Activated CD8-positive, alpha-beta memory T cell treated with anti-CD3 and anti-CD28 coated beads for 1 hour (primary cell): ENCODE data around the gene BDH1.
"Not testable (repeated sequence)": the region's sequence is repeated elsewhere in the genome, so short reads cannot be mapped to it uniquely, and the experiment has no call there.

Source experiments
- DNase-seq, 2 donors: peaks; one replicate each; pipeline ENCODE4 v3.0.0-alpha.2; 2020; ENCODE audit warnings: low read depth in 1 of 2; ENCODE audit errors: extremely low read depth in 1 of 2

The BDH1 gene

GRCh38 chr3:197578376-197578775 is 22.6 kb upstream of the BDH1 start:
- no peak for DNase-seq

- DNase-seq: no peak
These were observed 21.8 kb upstream of the BDH1 start for GRCh38 chr3:197577366-197578074.

GRCh38 chr3:197576838-197577237 is 21.1 kb upstream of the BDH1 start:
- DNase-seq: no peak

DNA sequence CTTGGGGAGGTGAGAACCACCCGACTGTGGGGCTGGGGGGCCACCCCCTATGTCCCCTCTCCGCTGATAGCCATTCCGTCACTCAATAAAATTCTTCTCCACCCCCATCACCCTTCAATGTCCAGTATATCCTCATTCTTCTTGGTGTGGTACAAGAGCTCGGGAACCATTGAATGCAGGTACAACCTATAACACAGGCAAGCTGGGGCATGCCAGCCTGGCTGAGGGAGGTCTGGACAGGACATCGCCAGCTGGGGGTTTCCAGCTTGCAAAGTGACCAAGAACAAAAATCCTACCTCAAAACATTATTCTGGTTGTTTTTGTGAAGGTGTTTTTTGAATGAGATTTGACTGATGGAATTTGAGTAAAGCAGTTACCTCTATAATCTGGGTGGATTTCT is 19.6 kb upstream of the BDH1 start:
- DNase-seq: no peak

DNA sequence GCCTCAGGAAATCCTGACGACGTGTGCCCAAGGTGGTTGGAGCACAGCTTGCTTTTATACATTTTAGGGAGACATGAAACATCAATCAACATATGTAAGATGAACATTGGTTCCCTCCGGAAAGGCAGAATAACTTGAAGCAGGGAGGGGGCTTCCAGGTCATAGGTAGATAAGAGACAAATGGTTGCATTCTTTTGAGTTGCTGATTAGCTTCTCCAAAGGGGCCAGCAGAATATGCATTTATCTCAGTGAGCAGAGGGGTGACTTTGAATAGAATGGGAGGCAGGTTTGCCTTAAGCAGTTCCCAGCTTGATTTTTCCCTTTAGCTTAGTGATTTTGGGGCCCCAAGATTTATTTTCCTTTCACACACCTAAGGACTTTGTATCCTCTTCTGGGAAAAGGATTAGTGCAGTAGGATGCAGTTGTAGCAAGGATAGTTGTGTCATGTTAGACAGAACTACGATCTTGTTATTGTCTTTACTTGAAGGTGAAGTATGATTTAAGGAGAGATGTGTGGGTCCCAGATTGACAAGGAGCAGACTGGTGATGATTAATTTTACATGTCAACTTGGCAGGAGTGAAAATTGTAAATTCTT is 18.7 kb upstream of the BDH1 start:
- not testable (repeated sequence) for DNase-seq

- DNase-seq: no peak
These were observed 17.4 kb upstream of the BDH1 start for GRCh38 chr3:197573048-197573767.

- DNase-seq: not testable (repeated sequence)
These were observed 16.1 kb upstream of the BDH1 start for GRCh38 chr3:197571880-197572172.

DNA sequence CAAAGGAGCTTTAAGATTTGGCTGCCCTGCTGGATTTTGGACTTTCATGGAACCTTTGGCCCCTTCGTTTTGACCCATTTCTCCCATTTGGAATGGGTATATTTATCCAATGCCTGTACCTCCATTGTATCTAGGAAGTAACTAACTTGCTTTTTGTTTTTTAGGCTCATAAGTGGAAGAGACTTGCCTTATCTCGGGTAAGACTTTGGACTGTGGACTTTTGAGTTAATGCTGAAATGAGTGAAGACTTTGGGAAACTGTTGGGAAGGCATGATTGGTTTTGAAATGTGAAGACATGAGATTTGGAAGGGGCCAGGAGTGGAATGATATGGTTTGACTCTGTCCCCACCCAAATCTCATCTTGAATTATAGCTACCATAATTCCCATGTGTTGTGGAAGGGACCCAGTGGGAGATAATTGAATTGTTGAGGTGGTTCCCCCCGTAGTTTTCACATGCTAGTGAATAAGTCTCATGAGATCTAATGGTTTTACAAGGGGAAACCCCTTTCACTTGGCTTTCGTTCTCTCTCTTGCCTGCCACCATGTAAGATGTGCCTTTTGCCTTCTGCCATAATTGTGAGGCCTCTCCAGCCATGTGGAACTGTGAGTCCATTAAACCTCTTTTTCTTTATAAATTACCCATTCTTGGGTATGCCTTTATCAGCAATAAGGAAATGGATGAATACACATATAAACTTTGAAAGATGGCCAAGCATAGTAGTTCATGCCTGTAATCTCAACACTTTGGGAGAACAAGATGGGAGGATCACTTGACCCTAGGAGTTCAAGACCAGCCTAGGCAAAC is 15.5 kb upstream of the BDH1 start:
- not testable (repeated sequence) for DNase-seq

DNA sequence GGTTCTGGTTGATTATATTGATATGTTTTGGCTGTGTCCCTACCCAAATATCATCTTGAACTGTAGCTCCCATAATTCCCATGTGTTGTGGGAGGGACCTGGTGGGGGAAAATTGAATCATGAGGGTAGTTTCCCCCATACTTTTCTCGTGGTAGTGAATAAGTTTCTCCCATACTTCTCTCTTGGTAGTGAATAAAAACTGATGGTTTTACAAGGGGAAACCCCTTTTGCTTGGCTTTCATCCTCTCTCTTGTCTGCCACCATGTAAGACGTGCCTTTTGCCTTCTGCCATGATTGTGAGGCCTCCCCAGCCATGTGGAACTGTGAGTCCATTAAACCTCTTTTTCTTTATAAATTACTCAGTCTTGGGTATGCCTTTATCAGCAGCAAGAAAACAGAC is 13.7 kb upstream of the BDH1 start:
- not testable (repeated sequence) for DNase-seq

- DNase-seq: no peak
These were observed 12.3 kb upstream of the BDH1 start for GRCh38 chr3:197567904-197568681.

DNA sequence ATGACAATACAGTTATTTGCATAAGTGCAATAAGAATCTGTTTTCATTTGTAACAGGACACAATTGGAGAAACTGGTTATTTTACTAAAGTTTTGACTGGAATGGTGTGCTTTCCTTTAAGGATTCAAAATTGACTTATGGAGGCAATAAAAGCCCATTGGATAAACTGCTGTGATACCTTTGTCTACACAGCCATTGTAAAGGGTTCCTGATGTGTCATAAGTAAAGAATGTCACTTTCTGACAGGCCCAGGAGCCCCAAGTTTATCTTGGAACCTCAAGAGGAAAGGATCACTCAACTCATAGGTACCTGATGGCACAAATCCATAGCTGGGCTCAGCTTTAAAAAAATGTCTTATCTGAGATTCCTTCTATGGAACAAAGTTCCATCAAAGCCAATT is 10.4 kb upstream of the BDH1 start:
- DNase-seq: not testable (repeated sequence)

- DNase-seq: no peak
These were observed 8.5 kb upstream of the BDH1 start for GRCh38 chr3:197564097-197564843.

- no peak for DNase-seq
These were observed 6.9 kb upstream of the BDH1 start for GRCh38 chr3:197562398-197563251.

DNA sequence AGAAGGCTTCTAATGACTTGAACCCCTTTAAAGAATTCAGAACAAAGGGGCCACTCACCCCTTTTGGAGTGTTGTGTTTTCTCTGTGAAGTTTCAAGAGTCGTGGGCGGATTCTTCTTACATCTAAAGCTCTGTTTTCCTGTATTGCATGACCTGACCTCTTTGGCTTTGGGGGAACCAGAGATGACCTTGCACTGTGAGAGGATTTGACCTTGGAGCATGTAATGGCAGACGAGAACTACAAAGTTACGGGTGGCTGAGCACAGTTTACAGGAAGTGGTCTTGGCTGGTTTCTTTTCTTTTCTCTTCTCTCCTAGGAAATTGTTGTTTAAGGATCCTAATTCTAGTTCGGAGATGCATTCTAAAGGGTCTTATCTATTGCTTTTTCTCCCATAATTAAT is 6.2 kb upstream of the BDH1 start:
- DNase-seq: no peak

- no peak for DNase-seq
These were observed 3.9 kb upstream of the BDH1 start for GRCh38 chr3:197559651-197560050.

DNA sequence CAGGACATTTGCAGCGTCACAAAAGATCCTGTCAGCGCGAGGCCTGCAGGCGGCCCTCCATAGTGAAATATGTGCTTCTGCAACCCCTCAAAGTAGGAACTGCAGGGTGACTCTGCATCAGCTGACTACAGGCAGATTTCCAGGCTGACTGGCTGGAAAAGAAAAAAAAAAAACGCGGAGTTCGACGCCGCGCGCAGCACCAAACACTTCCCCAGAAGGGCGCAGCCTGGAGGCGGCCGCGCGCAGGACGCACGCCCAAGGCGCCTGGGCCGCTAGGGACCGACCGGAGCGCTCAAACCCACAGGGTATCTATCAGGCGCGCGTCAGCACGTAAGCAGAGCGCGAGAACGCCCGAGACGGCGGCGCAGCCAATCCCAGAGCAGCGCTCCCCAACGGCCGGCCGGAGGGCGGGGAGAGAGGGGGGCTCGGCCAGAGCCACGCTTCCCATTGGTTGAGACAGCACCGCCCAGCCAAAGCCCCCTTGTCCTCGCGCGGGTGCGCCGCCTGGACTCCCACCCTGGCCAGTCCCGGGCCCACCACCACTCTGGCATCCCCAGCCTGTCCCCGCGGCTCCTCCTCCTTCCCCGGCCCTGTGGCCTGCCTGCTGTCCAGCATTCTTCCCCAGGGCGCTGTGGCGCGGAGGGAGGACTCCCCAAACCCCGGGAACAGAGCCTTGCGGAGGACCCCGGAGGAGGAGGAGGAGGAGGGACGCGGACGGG is 1.0 kb downstream of the BDH1 start:
- DNase-seq: peak; percentile 75 to 85

- no peak for DNase-seq
These were observed 1.6 kb downstream of the BDH1 start for GRCh38 chr3:197554196-197554561.

DNA sequence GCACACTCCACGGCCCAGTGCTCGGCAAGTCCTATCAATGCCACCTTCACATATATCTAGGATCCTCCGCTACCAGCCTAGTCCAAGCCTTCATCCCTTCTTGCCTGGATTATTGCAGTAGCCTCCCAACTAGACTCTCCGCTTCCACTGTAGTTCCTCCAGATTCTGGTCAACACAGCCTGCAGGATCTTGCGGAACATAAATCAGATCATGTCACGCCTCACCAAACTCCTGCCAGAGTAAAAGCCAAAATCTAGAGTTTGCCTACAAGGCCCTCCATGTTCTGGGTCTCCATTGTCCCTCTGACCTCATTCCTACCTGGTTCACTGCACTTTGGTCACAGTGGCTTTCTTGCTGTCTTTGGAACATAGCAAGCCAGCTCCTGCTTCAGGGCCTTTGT is 3.6 kb downstream of the BDH1 start:
- DNase-seq: no peak

GRCh38 chr3:197550489-197550888 is 5.3 kb downstream of the BDH1 start:
- no peak for DNase-seq
